Astrocyte of the cerebellum (primary cell): Measurements from ENCODE around the gene TTC17.
A peak's percentile ranks its signal among the peaks of the same experiment; 100 is the strongest.

Source experiments
- DNase-seq: peaks from one replicate; pipeline ENCODE4 v3.0.0-alpha.2; 2011; ENCODE audit warnings: low read depth
- H3K4me3 ChIP-seq: 2 replicates; pipeline ENCODE4 v1.5.1; 2011; ENCODE audit warnings: mild to moderate bottlenecking, low read depth, low read length, moderate library complexity
- CTCF ChIP-seq: IDR thresholded peaks from 2 replicates; pipeline ENCODE4 v1.5.1; 2012; ENCODE audit warnings: low read length, low read depth, moderate library complexity, mild to moderate bottlenecking; ENCODE audit errors: missing control alignments
- in situ Hi-C: cut with HindIII; loops from 2 replicates; pipeline ENCODE4 v1.10.0; 2017; ENCODE audit warnings: low sequenced_read_pairs

TTC17 gene

GRCh38 chr11:43358801-43359421 lies at the start of gene TTC17:
TSS of gene TTC17 (plus strand) at chr11:43358920. CDS start at chr11:43358955, 35 bp downstream.
- no peak for TF ChIP-seq CTCF
- in situ Hi-C loops = no loop called here

GRCh38 chr11:43311791-43312607 lies 46.7 kb upstream of the TTC17 start, which contains the start of gene API5:
TSS of gene API5 (plus strand) at chr11:43311996. CDS start at chr11:43312128, 132 bp downstream.
- peak within 1 kb of the TSS; percentile 92 for H3K4me3 ChIP-seq
- TF ChIP-seq CTCF = peak; percentile 84
- DNase-seq = peak; percentile 85
- in situ Hi-C loops = no loop called here

More at GRCh38 chr11:43358801-43359421, at the start of gene TTC17:
- DNase-seq = peak; percentile 78
- peak within 1 kb of the TSS; percentile 83 for H3K4me3 ChIP-seq

GRCh38 chr11:43315966-43316365 lies 42.8 kb upstream of the TTC17 start:
- no peak for DNase-seq
- TF ChIP-seq CTCF = no peak
- in situ Hi-C loops = no loop called here
- no peak overlapping the region for H3K4me3 ChIP-seq

GRCh38 chr11:43316451-43316850 lies 42.3 kb upstream of the TTC17 start:
- DNase-seq = peak; percentile 70
- no peak for TF ChIP-seq CTCF
- in situ Hi-C loops = no loop called here
- no peak overlapping the region for H3K4me3 ChIP-seq

GRCh38 chr11:43327987-43328386 lies 30.7 kb upstream of the TTC17 start:
- in situ Hi-C loops = no loop called here
- no peak overlapping the region for H3K4me3 ChIP-seq
- TF ChIP-seq CTCF = no peak
- peak; percentile 77 for DNase-seq

- H3K4me3 ChIP-seq = no peak overlapping the region
- no peak for TF ChIP-seq CTCF
- DNase-seq = no peak
- in situ Hi-C loops = no loop called here
Observed at GRCh38 chr11:43328482-43328881, 30.2 kb upstream of the TTC17 start.
